Suppressor macrophage treated with lipopolysaccharide for 1 hour (primary cell): ENCODE data around the gene SLC25A48.

Experiments used
- DNase-seq, 3 donors: peaks; one replicate each; pipeline ENCODE4 v3.0.0-alpha.2; 2020 to 2022

The SLC25A48 gene, protein sequence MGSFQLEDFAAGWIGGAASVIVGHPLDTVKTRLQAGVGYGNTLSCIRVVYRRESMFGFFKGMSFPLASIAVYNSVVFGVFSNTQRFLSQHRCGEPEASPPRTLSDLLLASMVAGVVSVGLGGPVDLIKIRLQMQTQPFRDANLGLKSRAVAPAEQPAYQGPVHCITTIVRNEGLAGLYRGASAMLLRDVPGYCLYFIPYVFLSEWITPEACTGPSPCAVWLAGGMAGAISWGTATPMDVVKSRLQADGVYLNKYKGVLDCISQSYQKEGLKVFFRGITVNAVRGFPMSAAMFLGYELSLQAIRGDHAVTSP

DNA sequence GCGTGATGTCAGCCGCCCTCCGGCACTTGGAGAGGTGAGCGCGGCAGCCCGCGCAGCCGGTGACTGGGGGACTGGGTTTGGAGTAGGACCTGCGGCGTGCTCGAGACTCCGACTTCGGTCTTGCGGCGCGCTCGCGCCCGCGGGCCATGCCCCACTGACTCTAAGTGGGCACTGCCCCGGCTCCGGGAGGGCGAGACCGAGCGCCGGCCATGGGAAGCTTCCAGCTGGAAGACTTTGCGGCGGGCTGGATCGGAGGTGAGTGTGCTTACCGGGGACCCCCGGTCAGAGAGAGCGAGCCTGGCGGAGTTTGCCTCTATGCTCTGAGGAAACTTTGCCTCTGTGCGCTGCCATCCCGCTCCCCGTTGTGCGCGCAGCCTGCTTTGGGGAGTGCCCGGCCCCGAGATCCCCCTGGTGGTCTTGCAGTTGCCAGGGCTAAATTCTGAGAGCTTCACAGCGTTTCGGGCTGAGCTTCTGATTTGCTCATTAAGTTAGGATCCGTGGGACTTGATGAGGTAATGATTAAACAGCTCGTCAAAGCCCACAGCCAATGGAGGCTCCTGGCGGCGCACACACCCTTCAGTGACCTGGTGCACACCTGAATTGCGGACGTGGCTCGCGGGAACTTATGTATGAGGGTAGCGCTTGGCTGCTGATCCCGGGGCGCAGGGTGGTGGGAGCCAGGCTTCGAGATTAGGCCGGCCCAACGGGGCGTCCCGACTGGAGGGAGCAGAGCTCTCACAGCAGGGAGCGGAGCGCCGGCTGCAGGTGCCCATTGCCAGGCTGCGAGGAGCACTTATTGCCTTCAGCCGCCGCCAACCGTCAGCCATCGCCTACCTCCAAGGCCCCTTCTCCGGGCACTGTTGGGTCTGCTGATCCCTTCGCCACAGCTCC lies at the start of gene SLC25A48:
SLC25A48 (plus strand) TSS at position 25 of the 891 bp plus-strand sequence; CDS start at position 210, 185 bp downstream.
- peak; percentile 55 to 71 (median 59) for DNase-seq

DNA sequence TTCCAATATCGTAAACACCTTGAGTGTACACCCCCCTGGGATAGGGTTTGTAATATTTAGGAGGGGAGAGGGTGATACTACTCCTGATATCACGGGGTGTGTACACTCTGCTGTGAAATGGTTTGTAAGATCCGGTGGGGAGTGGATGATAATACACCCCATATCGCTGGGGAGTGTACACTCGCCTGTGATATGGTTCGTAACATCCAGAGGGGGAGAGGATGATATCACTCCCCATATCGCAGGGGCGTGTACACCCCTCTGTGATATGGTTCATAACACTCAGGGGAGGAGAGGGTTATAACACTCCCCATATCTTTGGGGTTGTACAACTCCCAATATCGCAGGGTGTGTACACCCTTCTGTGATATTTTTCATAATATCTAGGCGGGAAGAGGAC lies 33.8 kb upstream of the SLC25A48 start:
- DNase-seq = no peak

DNA sequence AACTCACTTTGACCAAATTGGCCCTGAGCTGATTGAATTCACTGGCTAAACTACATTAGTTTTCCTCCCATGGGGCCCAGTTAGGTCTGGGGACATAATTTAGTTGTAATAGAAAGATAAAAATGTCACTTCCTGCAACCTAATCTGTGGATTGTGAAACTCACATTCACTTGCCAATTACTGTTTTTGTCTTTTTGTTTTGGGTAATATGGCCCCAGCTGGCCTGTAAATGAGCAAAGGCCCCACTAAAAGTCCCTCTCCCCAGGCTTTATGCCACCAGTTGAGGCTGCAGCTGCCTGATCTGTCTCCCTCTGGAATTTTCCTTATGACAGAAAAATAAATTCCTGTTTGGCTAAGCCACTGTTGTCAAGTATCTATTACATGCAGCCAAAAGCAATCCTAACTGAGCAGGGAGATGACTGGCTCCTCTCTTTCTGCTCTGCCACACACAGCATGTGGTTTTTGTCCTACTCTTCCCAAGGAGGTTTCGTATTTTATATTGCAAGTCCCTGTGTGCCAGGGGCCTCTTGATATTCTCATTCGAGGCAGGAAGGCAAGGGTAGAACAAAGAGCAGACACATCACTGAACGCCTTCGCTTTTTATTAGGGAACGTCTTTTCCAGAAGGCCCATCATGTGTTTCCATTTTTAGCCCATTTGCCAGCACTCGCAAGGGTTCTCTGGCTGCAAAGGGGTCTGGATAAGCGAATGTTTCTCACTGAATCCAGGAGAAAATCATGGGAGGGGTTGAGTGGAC lies 24.1 kb upstream of the SLC25A48 start:
- DNase-seq = no peak

DNA sequence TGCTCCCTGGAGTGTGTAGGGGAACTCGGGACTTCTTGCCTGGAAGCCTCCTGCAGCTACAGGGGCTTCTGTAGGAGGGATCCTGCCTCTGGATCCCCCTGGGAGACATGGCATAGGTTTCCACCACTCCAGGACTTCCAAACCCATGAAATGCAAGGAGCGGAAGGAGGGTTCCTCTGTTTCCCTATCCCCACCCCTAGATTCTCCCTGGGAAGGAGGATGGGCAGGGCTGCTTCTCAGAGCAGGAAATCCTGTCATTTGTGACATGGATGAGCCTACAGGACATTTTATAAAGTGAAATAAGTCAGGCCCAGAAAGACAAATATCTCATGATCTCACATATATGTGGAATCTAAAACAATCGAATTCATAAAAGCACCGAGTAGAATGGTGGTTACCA lies 23.5 kb upstream of the SLC25A48 start:
- no peak for DNase-seq

DNA sequence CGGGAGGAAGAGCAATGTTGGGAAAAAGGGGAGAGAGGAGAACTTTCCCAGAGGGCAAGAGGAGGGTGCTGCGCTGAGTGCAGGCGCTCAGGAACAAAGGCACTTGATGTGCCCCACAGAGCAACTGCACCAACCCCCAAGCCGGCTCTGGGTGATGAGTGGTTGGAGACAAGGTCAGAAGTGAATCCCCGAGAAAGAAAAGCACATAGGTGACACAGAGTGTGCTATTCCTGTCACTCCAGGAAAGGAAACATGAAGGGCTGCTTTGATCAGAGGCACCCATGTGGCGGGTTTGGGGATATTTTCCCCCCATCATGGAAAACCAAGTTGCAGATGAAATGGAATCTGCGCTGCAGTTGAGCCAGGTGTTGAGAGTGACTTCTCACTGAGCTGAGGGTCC lies 20.7 kb upstream of the SLC25A48 start:
- no peak for DNase-seq

DNA sequence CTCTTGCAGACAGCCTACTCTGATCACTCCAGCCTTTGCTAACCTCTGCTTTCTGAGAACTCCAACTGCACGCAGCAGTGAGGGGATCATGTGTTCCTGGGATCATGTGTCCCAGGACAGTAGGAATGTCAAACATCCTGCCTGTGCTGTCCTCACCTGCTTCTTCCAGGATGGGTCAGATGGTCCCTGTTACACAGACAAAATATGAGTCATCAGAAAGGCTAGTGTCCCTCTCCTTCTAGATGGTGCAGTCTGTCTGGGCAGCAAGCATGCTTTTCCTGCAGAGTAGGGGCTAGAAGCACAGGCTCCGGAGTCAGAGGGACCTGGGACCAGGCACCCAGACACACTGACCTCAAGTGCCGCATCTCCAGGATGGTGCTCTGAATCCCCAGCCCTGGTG lies 20.1 kb upstream of the SLC25A48 start:
- DNase-seq = no peak

DNA sequence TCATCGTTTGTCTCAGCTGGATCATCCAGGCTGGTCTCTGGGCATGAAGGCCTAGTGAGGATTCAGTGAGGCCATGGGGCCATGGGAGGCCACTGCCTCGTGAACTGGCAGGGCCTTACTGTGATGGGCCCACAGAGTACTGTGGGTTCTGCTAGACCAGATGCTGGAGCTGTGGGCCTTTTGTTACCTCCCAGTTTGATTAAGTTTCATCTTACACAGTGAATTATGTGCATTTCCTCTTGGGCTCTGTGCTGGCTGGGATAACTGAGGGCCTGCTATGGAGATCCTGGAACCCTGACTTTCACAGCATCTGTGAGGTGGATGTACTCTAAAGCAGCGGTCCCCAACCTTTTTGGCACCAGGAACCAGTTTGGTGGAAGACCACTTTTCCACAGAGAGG lies 19.7 kb upstream of the SLC25A48 start:
- DNase-seq = no peak

DNA sequence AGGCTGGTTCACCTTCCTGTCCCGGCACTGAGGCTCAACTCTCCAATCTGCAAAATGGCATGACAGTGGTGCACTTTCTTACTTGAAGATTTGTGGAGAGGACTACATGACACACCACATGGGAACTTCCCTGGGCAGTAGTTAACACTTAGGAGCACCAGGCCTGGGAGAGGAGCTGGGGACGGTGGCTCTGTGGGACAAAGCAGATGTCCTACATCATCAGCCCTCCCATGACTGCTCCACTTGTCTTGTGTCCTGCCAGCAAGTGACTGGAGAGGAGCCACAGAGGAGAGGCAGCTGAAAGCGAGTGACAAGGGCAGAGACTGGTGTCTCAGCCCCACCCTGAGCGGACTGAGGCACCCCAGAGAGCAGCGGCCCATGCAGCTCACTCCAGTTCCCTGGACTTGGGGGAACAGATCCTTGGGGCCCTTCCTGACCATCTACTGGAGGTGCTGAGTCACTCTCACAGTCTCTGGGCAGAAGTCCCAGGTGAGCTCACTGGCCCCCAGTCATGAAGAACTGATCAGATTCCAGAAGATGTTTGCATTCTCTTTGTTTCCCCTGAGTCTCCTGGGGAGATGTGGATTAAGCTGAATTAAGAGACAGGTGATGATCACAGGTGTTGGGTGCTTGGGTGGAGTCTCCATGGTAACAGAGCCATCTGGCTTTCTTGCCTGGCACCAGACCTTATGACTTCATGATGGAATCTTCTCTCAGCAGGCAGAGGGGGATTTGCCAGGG lies 13.2 kb upstream of the SLC25A48 start:
- DNase-seq = no peak

DNA sequence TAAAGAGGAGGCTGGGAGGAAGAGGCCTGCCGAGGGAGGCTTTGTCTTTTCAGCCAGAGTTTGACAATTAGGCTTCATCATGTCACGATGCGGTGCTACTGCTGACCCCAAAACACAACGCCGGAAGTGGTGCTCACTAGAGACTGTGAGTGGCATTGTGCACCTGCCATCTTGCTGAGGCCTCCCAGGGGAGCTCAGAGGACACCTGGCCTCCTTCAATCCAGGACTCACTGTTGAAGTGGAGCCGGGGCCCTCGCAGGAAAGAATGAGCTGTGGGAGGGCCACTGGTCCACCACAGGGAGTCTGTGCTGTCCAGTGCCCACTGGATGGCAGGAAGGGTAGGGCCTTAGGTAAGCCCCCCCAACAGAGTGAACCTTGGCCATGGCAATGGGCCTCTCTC lies 12.7 kb upstream of the SLC25A48 start:
- no peak for DNase-seq

DNA sequence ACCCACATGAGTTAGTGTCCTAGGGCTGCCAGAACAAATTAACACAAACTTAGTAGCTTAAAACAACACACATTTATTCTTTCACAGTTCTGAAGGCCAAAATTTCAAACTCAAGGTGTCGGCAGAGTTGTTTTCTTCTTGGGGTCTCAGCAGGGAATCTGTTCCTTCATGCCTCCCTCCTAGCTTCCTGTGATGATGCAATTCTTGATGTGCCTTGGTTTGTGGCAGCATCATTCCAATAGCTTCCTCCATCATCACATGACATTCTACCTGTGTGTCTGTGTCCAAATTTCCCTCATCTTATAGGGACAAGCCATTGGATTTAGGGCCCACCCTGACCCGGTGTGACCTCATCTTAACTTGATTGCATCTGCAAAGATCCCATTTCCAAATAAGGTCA lies 12.2 kb upstream of the SLC25A48 start:
- no peak for DNase-seq

DNA sequence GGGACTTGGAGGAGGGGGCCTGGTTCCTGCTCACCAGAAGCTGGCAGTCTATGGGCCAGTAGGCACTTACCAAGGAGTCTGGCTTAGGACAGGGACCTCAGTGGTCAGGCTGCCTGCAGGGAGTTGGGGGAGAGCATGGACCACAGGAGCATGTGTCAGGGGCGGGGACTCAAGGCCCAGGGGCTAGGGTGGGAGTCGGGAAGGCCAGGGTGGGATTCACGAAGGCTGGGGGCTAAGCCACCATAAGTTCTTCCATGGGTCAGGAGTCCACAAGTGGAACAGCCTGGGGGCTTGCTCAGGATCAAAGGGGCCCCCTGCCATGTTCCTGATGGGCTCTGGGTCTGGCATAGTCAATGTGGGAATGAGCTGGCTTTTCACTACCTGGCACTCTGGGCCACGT lies 11.5 kb upstream of the SLC25A48 start:
- no peak for DNase-seq

DNA sequence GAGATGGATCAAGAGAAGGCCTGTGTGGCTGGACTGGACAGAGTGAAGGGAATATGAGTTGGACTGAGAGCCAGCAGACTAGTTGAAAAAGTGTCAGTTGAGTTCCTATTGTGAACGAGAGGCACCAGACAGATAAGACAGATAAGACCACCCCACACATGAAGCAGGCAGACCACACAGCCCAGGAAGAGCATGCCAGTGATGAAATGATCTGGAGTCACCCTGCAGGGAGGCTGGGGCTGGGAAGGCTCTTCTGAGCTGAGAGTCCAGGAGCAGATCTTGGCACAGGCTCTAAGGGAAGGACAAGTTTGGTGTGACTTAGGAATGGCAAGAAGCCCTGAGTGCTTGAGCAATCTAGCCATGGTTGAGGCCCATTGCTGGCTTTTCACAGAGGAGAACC lies 10.6 kb upstream of the SLC25A48 start:
- no peak for DNase-seq

DNA sequence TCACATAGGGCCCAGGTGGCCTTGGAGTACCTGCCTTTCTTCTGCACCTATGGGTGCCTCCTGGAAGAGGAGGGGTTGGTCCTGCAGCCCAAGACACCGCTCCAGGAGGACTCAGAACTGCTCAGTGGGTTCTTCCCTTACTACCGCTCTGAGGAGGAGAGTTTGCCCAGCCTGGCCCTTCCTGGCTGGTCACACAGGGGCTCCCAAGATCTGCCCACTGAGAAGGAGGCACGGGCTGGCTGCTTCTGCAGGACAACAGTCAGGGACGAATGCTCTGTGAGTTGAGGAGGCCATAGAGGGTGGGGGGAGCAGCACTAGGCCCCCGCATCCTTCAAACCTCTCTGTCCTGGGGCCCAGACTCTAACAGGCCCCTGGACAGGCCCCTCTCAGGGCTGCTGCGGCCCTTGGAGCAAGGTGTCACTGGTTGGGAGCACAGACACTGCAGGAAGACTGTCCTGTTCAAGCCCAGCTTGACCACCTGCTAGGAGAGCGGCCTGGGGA lies 9.9 kb upstream of the SLC25A48 start:
- DNase-seq = no peak

DNA sequence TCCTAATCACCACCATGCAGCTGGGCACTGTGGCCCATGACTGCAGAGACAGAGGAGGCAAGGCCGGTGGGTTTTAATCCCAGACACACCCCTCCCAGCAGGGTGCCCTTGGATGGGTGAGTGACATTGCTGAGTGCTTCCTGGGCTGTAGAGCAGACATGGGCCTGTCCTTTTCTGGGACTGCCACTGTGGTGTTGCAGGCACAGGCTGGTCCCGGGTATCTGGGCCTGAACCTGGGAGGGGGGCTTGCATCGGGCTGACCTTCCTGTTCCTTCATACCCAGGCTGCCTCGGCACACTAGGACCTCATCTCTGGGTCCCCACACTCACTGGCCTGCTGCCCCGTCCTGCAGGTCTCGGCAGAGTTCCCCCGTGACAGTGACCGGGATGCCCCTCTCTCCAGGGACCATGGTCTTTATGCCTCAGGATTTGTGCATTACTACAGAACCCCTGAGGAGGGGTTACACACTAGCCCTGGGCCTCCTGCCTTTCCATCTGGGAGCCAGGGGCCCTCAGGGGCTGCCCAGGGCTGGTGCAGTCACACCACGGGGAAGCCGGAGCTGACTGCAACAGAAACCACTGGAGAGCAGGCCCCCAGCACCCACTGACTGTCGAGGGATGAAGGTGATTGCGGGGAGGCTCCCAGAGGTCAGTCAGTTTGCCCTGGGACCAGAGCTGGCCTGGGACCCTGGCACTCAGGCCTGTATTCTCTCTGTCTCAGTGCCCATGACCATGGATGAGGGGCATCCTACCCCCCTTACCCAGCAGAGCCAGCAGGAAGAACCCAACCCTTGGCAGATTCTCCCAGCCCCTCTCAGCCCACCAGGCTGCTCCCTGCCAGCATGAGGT lies 8.9 kb upstream of the SLC25A48 start:
- DNase-seq = no peak

DNA sequence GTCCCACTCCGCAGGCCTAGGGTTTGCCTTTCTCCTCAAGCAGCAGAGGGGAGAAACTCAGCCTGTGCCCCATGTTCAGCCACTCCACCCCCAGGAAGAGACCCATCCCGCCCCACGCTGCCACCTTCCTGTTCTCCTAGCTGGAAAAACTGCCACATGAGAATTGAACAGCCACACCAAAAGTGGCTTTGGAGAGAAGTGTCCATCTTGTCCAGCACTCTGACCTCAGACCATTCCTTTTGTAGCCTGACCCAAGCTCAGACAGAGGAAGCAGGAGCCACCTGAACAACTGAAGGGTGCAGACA lies 8.3 kb upstream of the SLC25A48 start:
- DNase-seq = no peak

DNA sequence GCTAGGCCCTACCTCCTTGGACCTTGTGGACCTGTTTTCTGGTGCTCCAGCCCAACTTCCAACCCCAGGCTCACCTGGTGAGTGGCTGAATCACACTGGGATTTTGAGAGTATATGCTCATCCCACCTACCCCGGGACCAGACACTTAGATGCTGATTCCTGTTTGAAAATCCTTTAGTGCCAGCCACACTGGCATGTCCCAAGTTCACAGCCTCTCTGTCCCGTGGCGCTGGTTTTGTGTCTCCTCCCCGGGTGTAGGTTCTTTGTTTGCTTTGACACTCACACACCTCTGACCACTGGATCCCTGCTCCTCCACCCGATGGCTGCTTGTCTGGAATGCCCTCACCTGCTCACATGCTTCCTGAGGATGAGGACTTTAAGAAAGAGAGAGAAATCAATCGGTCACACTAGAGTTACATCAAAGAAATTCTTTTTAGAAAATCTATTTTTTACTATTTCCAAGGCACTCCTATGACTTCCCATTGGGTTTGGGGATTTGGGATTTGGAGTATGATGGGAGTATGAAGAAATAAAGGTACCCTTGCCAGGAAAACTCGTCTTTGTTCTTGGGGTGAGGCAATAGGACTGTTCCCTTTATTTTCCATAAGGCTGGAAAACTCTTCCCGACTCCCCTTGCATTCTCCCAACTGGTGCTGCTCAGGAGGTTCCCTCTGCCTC lies 7.3 kb upstream of the SLC25A48 start:
- DNase-seq = no peak

DNA sequence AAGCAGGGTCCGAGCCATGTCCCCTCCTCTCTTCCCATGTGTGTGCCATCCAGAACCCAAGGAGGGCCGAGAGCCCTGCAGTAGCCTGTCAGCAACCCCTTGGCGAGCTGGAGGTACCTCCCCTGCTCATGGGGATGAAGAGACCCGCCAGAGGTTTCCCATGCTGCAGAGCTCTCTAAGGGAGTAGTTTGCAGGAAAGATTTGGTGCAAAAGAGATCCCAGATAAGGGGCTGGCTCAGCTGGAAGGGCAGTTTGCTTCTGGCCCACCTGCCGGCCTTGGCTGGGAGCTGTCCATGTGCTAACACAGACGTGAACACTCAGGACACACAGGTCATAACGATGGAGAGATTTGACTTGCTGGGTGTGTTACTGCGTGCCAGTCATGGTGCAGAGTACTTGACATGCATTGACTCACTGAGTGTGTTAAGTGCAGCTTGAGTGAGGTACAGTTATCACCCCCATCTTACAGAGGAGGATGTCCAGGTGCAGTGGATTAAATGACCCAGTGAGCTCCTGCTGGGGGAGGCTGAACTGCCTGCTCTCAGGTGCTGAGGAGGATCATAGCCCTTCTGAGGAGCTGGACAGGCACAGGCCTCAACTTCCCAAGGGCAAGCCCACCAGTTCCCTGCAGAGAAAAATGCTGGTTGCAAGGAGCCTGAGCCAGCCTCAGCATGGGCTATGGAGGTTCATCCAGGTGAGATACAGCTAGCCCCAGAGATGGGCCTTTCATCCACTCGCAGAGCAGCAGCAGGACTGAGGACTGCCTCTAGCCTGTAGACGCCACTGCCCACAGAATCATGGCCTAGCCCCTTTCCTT lies 6.3 kb upstream of the SLC25A48 start:
- no peak for DNase-seq

DNA sequence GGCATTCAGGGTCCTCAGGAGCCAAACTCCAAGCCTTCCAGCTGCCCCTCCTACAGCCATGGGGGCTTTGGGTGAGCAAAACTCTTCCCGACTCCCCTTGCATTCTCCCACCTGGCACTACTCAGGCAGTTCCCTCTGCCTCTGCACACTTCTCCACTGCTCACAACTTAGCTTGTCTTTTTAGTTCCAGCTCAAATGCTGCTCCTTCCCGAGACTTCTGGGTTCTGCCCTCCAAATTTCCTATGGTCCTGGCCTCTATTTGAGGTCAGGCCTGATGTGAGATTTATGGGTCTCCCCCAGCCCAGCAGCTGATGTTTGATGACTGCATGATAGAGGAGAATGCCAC lies 5.7 kb upstream of the SLC25A48 start:
- no peak for DNase-seq

DNA sequence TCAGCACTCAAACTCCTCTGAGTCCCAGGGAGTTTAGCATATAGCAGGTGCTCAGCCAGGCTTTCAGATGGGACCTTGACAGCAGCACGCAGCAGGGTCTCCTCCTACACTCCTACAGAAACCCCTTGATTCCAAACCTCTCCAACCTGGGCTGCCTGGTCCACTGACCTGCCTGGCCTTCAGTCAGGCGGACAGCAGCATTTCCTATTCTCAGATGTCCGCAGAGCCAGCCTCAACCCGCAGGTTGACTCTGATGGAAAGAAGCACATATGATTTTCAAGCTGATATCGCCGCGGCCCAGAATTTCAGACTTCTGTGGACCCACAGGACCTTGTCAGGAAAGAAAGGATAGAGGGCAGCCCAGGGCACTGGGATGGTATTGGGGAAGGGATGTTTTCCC lies 5.3 kb upstream of the SLC25A48 start:
- DNase-seq = no peak

DNA sequence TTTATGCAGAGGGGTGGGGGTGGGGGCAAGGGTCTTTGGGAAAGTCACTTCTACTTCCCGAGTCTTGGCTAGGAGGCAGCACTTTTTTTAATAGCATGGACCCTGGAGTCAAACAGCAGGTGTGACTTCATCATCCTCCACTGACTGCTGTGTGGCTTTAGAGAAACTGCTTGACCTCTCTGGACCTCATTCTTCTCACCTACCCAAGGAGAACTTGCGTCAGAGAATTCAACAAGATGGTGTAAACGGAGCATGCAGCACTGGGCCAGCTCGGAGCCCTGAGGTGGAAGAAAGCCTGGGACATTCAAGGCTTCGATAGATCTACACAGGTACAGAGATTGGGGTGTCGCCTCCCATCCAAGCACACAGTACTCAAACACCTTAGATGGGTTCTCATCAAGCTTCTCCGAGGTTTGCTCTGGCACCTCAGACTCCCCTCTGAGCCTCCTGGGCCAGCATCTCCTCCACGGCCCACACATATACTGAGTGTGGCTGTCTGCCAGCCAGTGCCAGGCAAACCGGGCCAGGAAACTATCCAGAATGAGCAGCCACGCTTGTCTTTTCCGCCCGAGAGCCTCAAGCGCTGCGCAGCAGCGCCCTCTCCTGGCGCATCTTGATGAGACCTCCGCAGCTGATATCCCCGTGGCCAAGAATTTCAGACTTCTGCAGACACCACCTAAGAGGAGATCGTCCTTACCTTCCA lies 4.6 kb upstream of the SLC25A48 start:
- peak; percentile 76 to 89 (median 84) for DNase-seq
